A549 treated with AZD9567 at 1 μM for 4 hours (cell line): ENCODE results near the gene KHDRBS1. TPM values are rescaled to one million over a fixed set of nuclear protein-coding genes. Genes with fewer than 3 reads are reported as not detected.

Source experiments
- total RNA-seq: library from RNA; stranded (reverse); fragments of 200-300 nt; extraction: Qiagen RNA extraction; gene quantifications from 5 replicates; pipeline ENCODE4 v1.2.3, GENCODE V29; 2022; ENCODE audit not compliant: insufficient read depth

The KHDRBS1 gene
- total RNA-seq: 120 to 137 TPM (median 136 TPM) in 5 replicates

GRCh38 chr1:32013386-32014198 lies at the start of gene KHDRBS1:
Gene KHDRBS1, plus strand, starts transcription at chr1:32013868. Its CDS starts 128 bp downstream, at chr1:32013996.

GRCh38 chr1:32072622-32073298 lies 59.1 kb downstream of the KHDRBS1 start, which contains the start of gene TMEM39B:
Gene TMEM39B, plus strand, starts transcription at chr1:32072939. Its CDS starts 109 bp downstream, at chr1:32073048.

Other genes starting within 250 kb of the KHDRBS1 start
- 2.6 to 5.7 TPM (median 5.0 TPM) in 5 replicates for gene ADGRB2, start 249.5 kb upstream of the KHDRBS1 start, total RNA-seq
- 0.94 to 4.0 TPM (median 3.5 TPM) in 5 replicates for gene SPOCD1, start 197.8 kb upstream of the KHDRBS1 start, total RNA-seq
- 154 to 255 TPM (median 169 TPM) in 5 replicates for gene PTP4A2, start 75.5 kb upstream of the KHDRBS1 start, total RNA-seq
- 9.9 to 13.9 TPM (median 12.3 TPM) in 5 replicates for gene TMEM39B, start 59.1 kb downstream of the KHDRBS1 start, total RNA-seq
- 13.0 to 22.9 TPM (median 13.6 TPM) in 5 replicates for gene KPNA6, start 94.2 kb downstream of the KHDRBS1 start, total RNA-seq
- gene TXLNA, start 165.8 kb downstream of the KHDRBS1 start, total RNA-seq: 25.4 to 36.0 TPM (median 26.3 TPM) in 5 replicates
- 1.6 to 2.6 TPM (median 2.1 TPM) in 4 of 5 replicates, not detected in the other for gene CCDC28B, start 186.7 kb downstream of the KHDRBS1 start, total RNA-seq
- 1.00 to 2.5 TPM (median 1.7 TPM) in 5 replicates for gene IQCC, start 191.8 kb downstream of the KHDRBS1 start, total RNA-seq
- gene DCDC2B, start 195.2 kb downstream of the KHDRBS1 start, total RNA-seq: not detected in 5 replicates
- gene TMEM234, start 208.5 kb downstream of the KHDRBS1 start, total RNA-seq: 7.2 to 8.6 TPM (median 8.1 TPM) in 5 replicates
- gene EIF3I, start 208.5 kb downstream of the KHDRBS1 start, total RNA-seq: 248 to 291 TPM (median 268 TPM) in 5 replicates
- 0.44 to 0.79 TPM (median 0.57 TPM) in 4 of 5 replicates, not detected in the other for gene FAM167B, start 233.4 kb downstream of the KHDRBS1 start, total RNA-seq
- 0.03 to 0.08 TPM (median 0.06 TPM) in 3 of 5 replicates, not detected in the others for gene LCK, start 237.4 kb downstream of the KHDRBS1 start, total RNA-seq